GM12878 (cell line): ENCODE data around the gene COL4A4. TPM values are rescaled to one million over a fixed set of nuclear protein-coding genes. Genes with fewer than 3 reads are reported as not detected.

Experiments used
- ATAC-seq: fragments of 200-7000 bp; cut with Tn5 transposase; 3 replicates; pipeline ENCODE4 v1.9.1; 2020; ENCODE audit warnings: mild to moderate bottlenecking, moderate library complexity
- BruUV-seq: library from RNA; stranded (reverse); fragments of 400-500 nt; replicated peaks from 2 replicates; lab custom pipeline; 2021; lab: Mats Ljungman, UMichigan
- CTCF ChIA-PET: fragments of 300-600 bp; sonication (Branson Sonifier 250); formaldehyde crosslinking; extraction: SDS; loops from one replicate; lab custom pipeline; 2021; ENCODE audit warnings: inconsistent platforms; lab: Yijun Ruan, JAX
- POLR2A ChIA-PET: fragments of 350-600 bp; formaldehyde crosslinking; extraction: SDS; loops from one replicate; lab custom pipeline; 2021; ENCODE audit warnings: inconsistent platforms; lab: Charles Lee
- RAD21 ChIA-PET: fragments of 300-600 bp; sonication (Branson Sonifier 250); formaldehyde crosslinking; loops from one replicate; lab custom pipeline; 2023; ENCODE audit warnings: antibody characterized with exemption; ENCODE audit not compliant: unreplicated experiment; lab: Charles Lee
- SMC1A ChIA-PET: fragments of 300-600 bp; sonication (Branson Sonifier 250); formaldehyde crosslinking; loops from one replicate; lab custom pipeline; 2023; ENCODE audit not compliant: unreplicated experiment, uncharacterized antibody; lab: Charles Lee
- DNase-seq: peaks from one replicate; pipeline ENCODE4 v3.0.0-alpha.2; 2011; ENCODE audit warnings: low read depth, low spot score
- FAIRE-seq: peaks from 3 replicates; lab custom pipeline; 2011; peaks lifted over from hg19 to GRCh38; lab: Jason Lieb, UNC
- H2AFZ ChIP-seq: 2 replicates; pipeline ENCODE4 v1.6.0; 2011; ENCODE audit warnings: low read depth, low read length, control low read depth; ENCODE audit not compliant: control insufficient read depth
- H3K27ac ChIP-seq: 2 replicates; pipeline ENCODE4 v1.5.1; 2011; ENCODE audit warnings: control low read depth; ENCODE audit not compliant: control insufficient read depth, insufficient read depth
- H3K27me3 ChIP-seq, 2 experiments: replicated peaks in 1 of 2; 2 replicates each; pipeline versions ENCODE4 v1.6.0 to v1.6.1; 2011; ENCODE audit warnings: low read length in 1 of 2; ENCODE audit not compliant: control insufficient read depth in 2 of 2, insufficient read depth in 2 of 2
- H3K36me3 ChIP-seq, 2 experiments: 2 replicates each; pipeline ENCODE4 v1.5.1; 2011; ENCODE audit warnings: low read length in 1 of 2; ENCODE audit not compliant: control insufficient read depth in 2 of 2, insufficient read depth in 2 of 2
- H3K4me1 ChIP-seq: 2 replicates; pipeline ENCODE4 v1.6.1; 2011; ENCODE audit warnings: mild to moderate bottlenecking, low read length, moderate library complexity, mixed read lengths; ENCODE audit not compliant: control insufficient read depth, insufficient read depth
- H3K4me2 ChIP-seq: 2 replicates; pipeline ENCODE4 v1.6.0; 2011; ENCODE audit warnings: control low read depth; ENCODE audit not compliant: control insufficient read depth, insufficient read depth
- H3K4me3 ChIP-seq: fragments of 200-600 bp; sonication (generic); 2 replicates; pipeline ENCODE4 v1.5.1; 2016
- H3K79me2 ChIP-seq: 2 replicates; pipeline ENCODE4 v1.6.0; 2011; ENCODE audit warnings: low read length; ENCODE audit not compliant: control insufficient read depth, insufficient read depth
- H3K9ac ChIP-seq: 2 replicates; pipeline ENCODE4 v1.8.0; 2011; ENCODE audit warnings: low read length, control low read depth, mixed read lengths; ENCODE audit not compliant: control insufficient read depth, insufficient read depth
- H3K9me3 ChIP-seq: replicated peaks from 3 replicates; pipeline ENCODE4 v1.5.1; 2011; ENCODE audit warnings: mild to moderate bottlenecking, low read length; ENCODE audit not compliant: control insufficient read depth, insufficient read depth
- H4K20me1 ChIP-seq: 2 replicates; pipeline ENCODE4 v1.6.0; 2011; ENCODE audit not compliant: control insufficient read depth, insufficient read depth
- CREB1 ChIP-seq: IDR thresholded peaks from 2 replicates; pipeline ENCODE4 v1.6.1; 2012; ENCODE audit warnings: low read depth, mild to moderate bottlenecking, inconsistent platforms
- GABPA ChIP-seq: IDR thresholded peaks from 2 replicates; pipeline ENCODE4 v1.6.1; 2014; ENCODE audit warnings: antibody characterized with exemption, low read depth, mild to moderate bottlenecking, inconsistent platforms
- JUND ChIP-seq: IDR thresholded peaks from 2 replicates; pipeline ENCODE4 v1.6.1; 2012; ENCODE audit warnings: low read depth, mild to moderate bottlenecking, low read length, improper control_type of control experiment, moderate library complexity
- KDM1A ChIP-seq: fragments of 200-600 bp; sonication (generic); IDR thresholded peaks from 2 replicates; pipeline ENCODE4 v1.6.1; 2016; ENCODE audit warnings: borderline replicate concordance
- NFIC ChIP-seq: IDR thresholded peaks from 2 replicates; pipeline ENCODE4 v1.6.1; 2012; ENCODE audit warnings: low read depth, mild to moderate bottlenecking, inconsistent platforms, low read length, moderate library complexity
- NFYA ChIP-seq: IDR thresholded peaks from 2 replicates; pipeline ENCODE4 v1.6.1; 2011; ENCODE audit warnings: low read depth, mild to moderate bottlenecking, low read length, improper control_type of control experiment, borderline replicate concordance
- POLR2AphosphoS2 ChIP-seq: IDR thresholded peaks from 2 replicates; pipeline ENCODE4 v1.6.1; 2011; ENCODE audit warnings: low read depth, mild to moderate bottlenecking, low read length, improper control_type of control experiment, moderate library complexity
- RAD51 ChIP-seq: fragments of 450-650 bp; IDR thresholded peaks from 2 replicates; pipeline ENCODE4 v1.6.1; 2016; ENCODE audit warnings: moderate library complexity, mild to moderate bottlenecking, inconsistent platforms
- SP1 ChIP-seq: IDR thresholded peaks from one replicate; pipeline ENCODE4 v1.6.1; 2011; ENCODE audit warnings: low read depth, low read length
- SREBF1 ChIP-seq: IDR thresholded peaks from 2 replicates; pipeline ENCODE4 v1.6.1; 2012; ENCODE audit warnings: mild to moderate bottlenecking, low read length
- SREBF2 ChIP-seq: IDR thresholded peaks from 2 replicates; pipeline ENCODE4 v1.6.1; 2012; ENCODE audit warnings: mild to moderate bottlenecking, low read length
- STAT1 ChIP-seq: fragments of 450-650 bp; conservative IDR thresholded peaks from 2 replicates; pipeline ENCODE4 v1.6.1; 2014; ENCODE audit warnings: antibody characterized with exemption, mild to moderate bottlenecking
- SUZ12 ChIP-seq: fragments of 200-600 bp; sonication (generic); IDR thresholded peaks from one replicate; pipeline ENCODE4 v1.6.1; 2018; ENCODE audit warnings: antibody characterized with exemption, mild to moderate bottlenecking; ENCODE audit not compliant: unreplicated experiment
- TARDBP ChIP-seq: IDR thresholded peaks from 2 replicates; pipeline ENCODE4 v1.6.1; 2016; ENCODE audit warnings: borderline replicate concordance
- ZNF207 ChIP-seq: fragments of 450-650 bp; IDR thresholded peaks from 2 replicates; pipeline ENCODE4 v1.6.1; 2014; ENCODE audit warnings: antibody characterized with exemption, mild to moderate bottlenecking, borderline replicate concordance
- WGBS: methylation state at CpG from one replicate; pipeline ENCODE4 v1.1.6; 2016; ENCODE audit warnings: low lambda C conversion rate; ENCODE audit not compliant: insufficient replicate concordance, insufficient coverage; ENCODE audit errors: missing lambda C conversion rate; 5-methylcytosine and 5-hydroxymethylcytosine counted together
- in situ Hi-C: fragments of 300-500 bp; cut with MboI; formaldehyde crosslinking; loops from 9 replicates; pipeline ENCODE4 v1.14.3; 2018; ENCODE audit warnings: mixed read lengths
- intact Hi-C: fragments of 100-400 bp; cut with micrococcal nuclease; formaldehyde crosslinking; loops from one replicate; pipeline ENCODE4 v1.14.2; 2022; ENCODE audit not compliant: unreplicated experiment
- polyA plus RNA-seq, 11 experiments: library from polyadenylated mRNA; depleted of rRNA in 4 of 11; unstranded in 6 of 11; stranded (reverse) in 5 of 11; fragments of >200 nt; fragmentation: Nextera tagmentation in 4 of 11; fragmentation: Illumina TruSeq in 1 of 11; extraction: Ambion mirVana in 4 of 11; extraction: Trizol in 1 of 11; gene quantifications; 1 replicate in 1 of 11; 2 replicates in 10 of 11; pipeline versions ENCODE4 v1.2.1 to v1.2.3, GENCODE V29; 2011 to 2016; ENCODE audit warnings: inconsistent platforms in 2 of 11, missing spikeins in 2 of 11, low read depth in 1 of 11
- total RNA-seq, 4 experiments: library from RNA; depleted of rRNA in 3 of 4; stranded (reverse); fragments of >200 nt in 3 of 4; fragmentation: Illumina TruSeq in 1 of 4; extraction: Trizol in 1 of 4; gene quantifications; 2 replicates each; pipeline versions ENCODE4 v1.2.1 to v1.2.3, GENCODE V29; 2013 to 2021
- TF ChIP-seq, protein P1 (sequence below): IDR thresholded peaks from 2 replicates; pipeline ENCODE4 v1.6.1; 2011; ENCODE audit warnings: low read depth, mild to moderate bottlenecking, low read length, moderate library complexity, borderline replicate concordance; ENCODE audit errors: extremely low read depth
- TF ChIP-seq, protein P2 (sequence below): fragments of 450-650 bp; conservative IDR thresholded peaks from 2 replicates; pipeline ENCODE4 v1.6.1; 2017; ENCODE audit warnings: mild to moderate bottlenecking, moderate library complexity
- TF ChIP-seq, protein P3 (sequence below): IDR thresholded peaks from 2 replicates; pipeline ENCODE4 v1.6.1; 2011; ENCODE audit warnings: low read depth, low read length, improper control_type of control experiment, borderline replicate concordance

COL4A4 gene
- total and polyA plus RNA-seq, 10 of the 15 experiments (the other 5 are each of a cell fraction or from before 2014, with no cell fraction given), result 0.19 to 4.0 (median 2.1) TPM

DNA sequence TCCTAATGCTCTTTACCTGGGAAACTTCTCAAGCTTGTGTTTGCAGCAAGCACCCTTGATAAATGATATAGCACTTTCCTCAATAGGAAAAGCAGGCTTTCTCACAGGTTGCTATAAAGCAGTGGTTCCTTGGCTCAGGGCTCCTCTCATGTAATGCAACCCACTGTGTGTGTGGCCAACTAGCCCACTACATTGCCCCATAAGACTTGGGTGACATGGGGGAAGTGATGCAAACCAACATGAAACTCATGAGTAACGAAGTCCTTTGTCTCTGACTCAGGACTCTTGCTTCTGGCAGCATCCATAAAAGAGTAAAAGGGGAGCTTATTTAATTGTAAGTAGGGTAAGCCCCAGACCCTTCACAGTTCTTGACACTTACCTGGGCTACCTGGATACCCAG lies 106.9 kb downstream of the COL4A4 start (continued):
- TF ChIP-seq, protein P1, sequence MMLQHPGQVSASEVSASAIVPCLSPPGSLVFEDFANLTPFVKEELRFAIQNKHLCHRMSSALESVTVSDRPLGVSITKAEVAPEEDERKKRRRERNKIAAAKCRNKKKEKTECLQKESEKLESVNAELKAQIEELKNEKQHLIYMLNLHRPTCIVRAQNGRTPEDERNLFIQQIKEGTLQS, result no peak
- no peak for TF ChIP-seq CREB1
- no peak for TF ChIP-seq JUND

DNA sequence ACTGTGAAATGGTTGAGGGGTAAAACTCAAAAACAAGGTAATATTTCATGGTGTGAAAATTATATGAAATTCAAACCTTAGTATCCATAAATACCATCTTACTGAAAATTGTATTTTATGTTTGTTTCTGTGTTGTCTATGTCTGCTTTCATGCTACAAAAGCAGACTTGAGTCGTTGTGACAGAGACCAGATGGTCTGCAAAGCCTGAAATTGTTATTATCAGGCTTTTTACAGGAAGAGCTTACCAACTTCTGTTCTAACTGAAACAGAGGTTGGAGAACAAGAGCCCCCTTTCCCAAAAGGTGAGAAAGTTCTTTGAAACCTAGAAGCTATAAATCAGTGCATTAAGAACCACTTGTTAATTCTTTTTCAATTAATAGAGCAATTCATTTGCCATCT lies 110.0 kb downstream of the COL4A4 start:
- ChIA-PET SMC1A (no interaction called here), CTCF (no interaction called here), RAD21 (no interaction called here), POLR2A (no interaction called here)
- intact Hi-C loops, result no loop called here
- ATAC-seq, result no peak
- in situ Hi-C loops, result no loop called here
- no peak for DNase-seq
- H3K79me2 ChIP-seq, result no peaks in the 10 kb centered on the region
- no peak overlapping the region for H3K4me3 ChIP-seq
- H3K9me3 ChIP-seq, result no peaks in the 10 kb centered on the region
- no peak overlapping the region for H3K4me2 ChIP-seq
- no peaks in the 10 kb centered on the region for H3K27me3 ChIP-seq
- no peaks in the 10 kb centered on the region for H4K20me1 ChIP-seq
- no peak for FAIRE-seq
- no peak overlapping the region for H3K9ac ChIP-seq
- no peak overlapping the region for H3K27ac ChIP-seq
- H3K4me1 ChIP-seq, result no peaks in the 10 kb centered on the region
- no peak overlapping the region for H2AFZ ChIP-seq
- BruUV-seq, result no TSS peak
- no peaks in the 10 kb centered on the region for H3K36me3 ChIP-seq
- TF ChIP-seq SP1 (no peak), STAT1 (no peak), SREBF2 (no peak), GABPA (no peak), TARDBP (no peak), RAD51 (no peak), POLR2AphosphoS2 (no peak), SUZ12 (no peak), NFIC (no peak), NFYA (no peak), SREBF1 (no peak), ZNF207 (no peak), KDM1A (no peak)
- TF ChIP-seq, protein P2, sequence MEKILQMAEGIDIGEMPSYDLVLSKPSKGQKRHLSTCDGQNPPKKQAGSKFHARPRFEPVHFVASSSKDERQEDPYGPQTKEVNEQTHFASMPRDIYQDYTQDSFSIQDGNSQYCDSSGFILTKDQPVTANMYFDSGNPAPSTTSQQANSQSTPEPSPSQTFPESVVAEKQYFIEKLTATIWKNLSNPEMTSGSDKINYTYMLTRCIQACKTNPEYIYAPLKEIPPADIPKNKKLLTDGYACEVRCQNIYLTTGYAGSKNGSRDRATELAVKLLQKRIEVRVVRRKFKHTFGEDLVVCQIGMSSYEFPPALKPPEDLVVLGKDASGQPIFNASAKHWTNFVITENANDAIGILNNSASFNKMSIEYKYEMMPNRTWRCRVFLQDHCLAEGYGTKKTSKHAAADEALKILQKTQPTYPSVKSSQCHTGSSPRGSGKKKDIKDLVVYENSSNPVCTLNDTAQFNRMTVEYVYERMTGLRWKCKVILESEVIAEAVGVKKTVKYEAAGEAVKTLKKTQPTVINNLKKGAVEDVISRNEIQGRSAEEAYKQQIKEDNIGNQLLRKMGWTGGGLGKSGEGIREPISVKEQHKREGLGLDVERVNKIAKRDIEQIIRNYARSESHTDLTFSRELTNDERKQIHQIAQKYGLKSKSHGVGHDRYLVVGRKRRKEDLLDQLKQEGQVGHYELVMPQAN, result no peak
- TF ChIP-seq, protein P3, sequence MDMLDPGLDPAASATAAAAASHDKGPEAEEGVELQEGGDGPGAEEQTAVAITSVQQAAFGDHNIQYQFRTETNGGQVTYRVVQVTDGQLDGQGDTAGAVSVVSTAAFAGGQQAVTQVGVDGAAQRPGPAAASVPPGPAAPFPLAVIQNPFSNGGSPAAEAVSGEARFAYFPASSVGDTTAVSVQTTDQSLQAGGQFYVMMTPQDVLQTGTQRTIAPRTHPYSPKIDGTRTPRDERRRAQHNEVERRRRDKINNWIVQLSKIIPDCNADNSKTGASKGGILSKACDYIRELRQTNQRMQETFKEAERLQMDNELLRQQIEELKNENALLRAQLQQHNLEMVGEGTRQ, result no peak
- WGBS, result 58% methylated on average over 1 of the region's 1 CpG
